Stomach smooth muscle (tissue), 2 donors: ENCODE measurements around the gene CACNA2D1.

Experiments
- H3K27ac ChIP-seq: one replicate; pipeline ENCODE4 v1.7.0; 2013; ENCODE audit warnings: mild to moderate bottlenecking, low read length, inconsistent platforms
- H3K27me3 ChIP-seq, 2 donors: one replicate each; pipeline ENCODE4 v1.7.0; 2013; ENCODE audit warnings: low read length in 2 of 2; ENCODE audit not compliant: insufficient read depth in 2 of 2, control insufficient read depth in 1 of 2
- H3K36me3 ChIP-seq, 2 donors: one replicate each; pipeline ENCODE4 v1.7.0; 2013; ENCODE audit warnings: low read length in 2 of 2; ENCODE audit not compliant: control insufficient read depth in 2 of 2, insufficient read depth in 2 of 2
- H3K4me1 ChIP-seq: one replicate; pipeline ENCODE4 v1.7.0; 2013; ENCODE audit warnings: low read length; ENCODE audit not compliant: control insufficient read depth, insufficient read depth
- H3K4me3 ChIP-seq, 2 donors: one replicate each; pipeline ENCODE4 v1.7.0; 2013; ENCODE audit warnings: low read length in 2 of 2
- H3K9ac ChIP-seq, 2 donors: one replicate each; pipeline ENCODE4 v1.7.0; 2013; ENCODE audit warnings: low read length in 2 of 2, mild to moderate bottlenecking in 1 of 2
- H3K9me3 ChIP-seq, 2 donors: one replicate each; pipeline ENCODE4 v1.7.0; 2013; ENCODE audit warnings: low read length in 2 of 2; ENCODE audit not compliant: control insufficient read depth in 2 of 2
- donor health status: healthy.
- donor health status: Pancreatic carcinoma.

CACNA2D1 gene

DNA sequence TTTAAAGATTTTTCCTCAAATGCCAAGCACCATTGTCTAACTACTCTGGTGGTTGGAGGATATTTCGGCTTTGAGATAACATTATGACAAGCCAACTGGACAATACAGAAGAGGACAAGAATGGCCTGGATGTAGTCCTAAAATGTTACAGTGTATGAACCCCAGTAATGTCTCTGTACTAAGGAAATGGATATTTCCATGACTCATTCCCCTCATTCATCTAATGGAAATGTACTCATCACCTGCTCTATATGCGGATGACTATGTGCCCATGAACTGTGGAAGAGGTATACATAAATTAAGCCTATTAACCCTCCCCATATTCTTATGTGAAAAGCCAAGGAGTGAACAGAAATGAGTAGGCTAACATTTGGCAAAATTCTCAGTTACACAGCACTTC lies 207.9 kb downstream of the CACNA2D1 start:
- Histone ChIP-seq H3K9me3 (no peaks in the 10 kb centered on the region), H3K27me3 (no peaks in the 10 kb centered on the region), H3K4me1 (no peaks in the 10 kb centered on the region), H3K9ac (no peak overlapping the region), H3K4me3 (no peak overlapping the region), H3K36me3 (no peaks in the 10 kb centered on the region), H3K27ac (no peak overlapping the region)

GRCh38 chr7:82234457-82235049 lies 209.0 kb downstream of the CACNA2D1 start:
- no peak overlapping the region for H3K9ac ChIP-seq
- no peaks in the 10 kb centered on the region for H3K36me3 ChIP-seq
- no peaks in the 10 kb centered on the region for H3K4me1 ChIP-seq
- H3K27me3 ChIP-seq = no peaks in the 10 kb centered on the region
- no peak overlapping the region for H3K4me3 ChIP-seq
- H3K27ac ChIP-seq = no peak overlapping the region
- no peaks in the 10 kb centered on the region for H3K9me3 ChIP-seq

DNA sequence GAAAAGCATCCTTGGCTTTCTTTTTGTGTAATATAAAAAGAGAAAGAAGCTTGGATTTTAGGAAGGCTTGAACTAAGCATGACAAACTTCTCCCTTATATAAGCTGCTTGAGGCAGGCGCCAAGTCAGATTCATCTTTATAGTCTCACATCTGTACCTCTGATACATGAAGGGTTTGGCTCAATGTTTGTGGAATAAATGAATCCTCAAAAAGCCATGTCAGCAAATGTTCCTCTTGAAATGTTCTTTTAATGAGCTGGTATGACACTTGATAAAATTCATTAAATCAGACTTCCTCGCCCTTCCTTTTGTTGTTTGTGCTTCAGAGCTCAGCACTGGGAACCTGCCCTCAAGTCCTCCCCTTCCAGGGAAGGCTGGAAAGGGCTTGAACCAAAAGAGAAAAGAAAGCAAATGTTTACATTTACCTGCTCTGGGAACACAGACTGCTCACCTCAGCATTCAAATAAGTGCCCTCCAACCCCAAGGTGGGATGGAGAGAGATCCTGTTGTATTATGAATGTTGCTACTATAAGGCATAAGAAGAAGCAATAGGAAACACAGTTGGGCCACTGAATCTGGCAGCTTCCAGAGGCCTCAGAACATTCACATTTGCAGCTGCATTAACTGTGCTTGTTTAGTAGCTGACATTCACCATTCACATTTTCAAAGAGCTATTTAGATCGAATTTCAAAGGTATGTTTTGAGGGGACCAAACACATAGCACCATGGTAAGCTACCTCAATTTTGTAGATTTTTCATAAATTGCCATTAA lies 212.6 kb downstream of the CACNA2D1 start:
- no peaks in the 10 kb centered on the region for H3K27me3 ChIP-seq
- H3K9ac ChIP-seq = no peak overlapping the region
- H3K4me3 ChIP-seq = no peak overlapping the region
- H3K36me3 ChIP-seq = no peaks in the 10 kb centered on the region
- no peaks in the 10 kb centered on the region for H3K9me3 ChIP-seq
- H3K27ac ChIP-seq = no peak overlapping the region
- no peaks in the 10 kb centered on the region for H3K4me1 ChIP-seq

- H3K27me3 ChIP-seq = no peaks in the 10 kb centered on the region
- H3K4me1 ChIP-seq = no peaks in the 10 kb centered on the region
- H3K9me3 ChIP-seq = no peaks in the 10 kb centered on the region
- H3K4me3 ChIP-seq = no peak overlapping the region
- H3K9ac ChIP-seq = no peak overlapping the region
- H3K36me3 ChIP-seq = no peaks in the 10 kb centered on the region
- H3K27ac ChIP-seq = no peak overlapping the region
Measured at GRCh38 chr7:82229164-82229563, 214.4 kb downstream of the CACNA2D1 start.

GRCh38 chr7:82226191-82226590 lies 217.4 kb downstream of the CACNA2D1 start:
- Histone ChIP-seq H3K27me3 (no peaks in the 10 kb centered on the region), H3K27ac (no peak overlapping the region), H3K9me3 (no peaks in the 10 kb centered on the region), H3K4me1 (no peaks in the 10 kb centered on the region), H3K4me3 (no peak overlapping the region), H3K36me3 (no peaks in the 10 kb centered on the region), H3K9ac (no peak overlapping the region)

- Histone ChIP-seq H3K36me3 (no peaks in the 10 kb centered on the region), H3K4me3 (no peak overlapping the region), H3K9me3 (no peaks in the 10 kb centered on the region), H3K9ac (no peak overlapping the region), H3K27ac (no peak overlapping the region), H3K27me3 (no peaks in the 10 kb centered on the region), H3K4me1 (no peaks in the 10 kb centered on the region)
Measured at GRCh38 chr7:82224529-82224928, 219.0 kb downstream of the CACNA2D1 start.

GRCh38 chr7:82223580-82223979 lies 220.0 kb downstream of the CACNA2D1 start:
- no peaks in the 10 kb centered on the region for H3K27me3 ChIP-seq
- no peak overlapping the region for H3K27ac ChIP-seq
- H3K9ac ChIP-seq = no peak overlapping the region
- H3K9me3 ChIP-seq = no peaks in the 10 kb centered on the region
- no peaks in the 10 kb centered on the region for H3K4me1 ChIP-seq
- no peaks in the 10 kb centered on the region for H3K36me3 ChIP-seq
- H3K4me3 ChIP-seq = no peak overlapping the region

DNA sequence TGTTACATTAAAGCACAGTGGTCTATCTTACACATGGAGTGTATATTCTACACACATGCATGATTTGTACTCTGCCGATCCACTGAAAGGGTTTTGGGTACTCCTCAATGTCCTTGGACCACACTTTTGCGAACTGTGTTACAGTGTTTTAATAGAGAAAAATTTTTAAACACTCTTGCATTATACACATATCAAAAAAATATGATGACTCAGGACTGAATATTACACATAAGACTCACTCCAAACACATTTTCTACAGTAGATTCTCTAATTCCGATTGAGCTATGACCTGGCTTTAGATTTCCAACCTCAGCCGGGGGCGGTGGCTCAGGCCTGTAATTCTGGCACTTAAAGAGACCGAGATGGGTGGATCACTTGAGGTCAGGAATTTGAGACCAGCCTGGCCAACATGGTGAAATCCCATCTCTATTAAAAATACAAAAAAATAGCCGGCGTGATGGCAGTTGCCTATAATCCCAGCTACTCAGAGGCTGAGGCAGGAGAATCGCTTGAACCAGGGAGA lies 222.4 kb downstream of the CACNA2D1 start:
- no peaks in the 10 kb centered on the region for H3K36me3 ChIP-seq
- H3K9ac ChIP-seq = no peak overlapping the region
- no peak overlapping the region for H3K27ac ChIP-seq
- no peak overlapping the region for H3K4me3 ChIP-seq
- H3K9me3 ChIP-seq = no peaks in the 10 kb centered on the region
- H3K4me1 ChIP-seq = no peaks in the 10 kb centered on the region
- no peaks in the 10 kb centered on the region for H3K27me3 ChIP-seq

- H3K36me3 ChIP-seq = no peaks in the 10 kb centered on the region
- no peak overlapping the region for H3K27ac ChIP-seq
- no peak overlapping the region for H3K4me3 ChIP-seq
- no peaks in the 10 kb centered on the region for H3K9me3 ChIP-seq
- H3K4me1 ChIP-seq = no peaks in the 10 kb centered on the region
- H3K9ac ChIP-seq = no peak overlapping the region
- no peaks in the 10 kb centered on the region for H3K27me3 ChIP-seq
Measured at GRCh38 chr7:82212466-82212865, 231.1 kb downstream of the CACNA2D1 start.

DNA sequence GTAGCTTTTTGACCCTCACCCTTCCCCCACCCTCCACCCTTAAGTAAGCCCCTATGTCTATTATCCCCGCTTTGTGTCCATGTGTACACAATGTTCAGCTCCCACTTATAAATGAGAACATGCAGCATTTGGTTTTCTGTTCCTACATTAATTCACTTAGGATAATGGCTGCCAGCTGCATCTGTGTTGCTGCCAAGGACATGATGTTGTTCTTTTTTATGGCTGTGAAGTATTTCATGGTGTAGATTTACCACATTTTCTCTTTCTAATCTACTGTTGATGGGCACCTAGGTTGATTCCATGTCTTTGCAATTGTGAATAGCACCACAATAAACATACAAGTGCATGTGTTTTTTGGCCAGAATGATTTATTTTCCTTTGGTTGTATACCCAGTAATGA lies 232.2 kb downstream of the CACNA2D1 start:
- Histone ChIP-seq H3K4me3 (no peak overlapping the region), H3K9ac (no peak overlapping the region), H3K36me3 (no peaks in the 10 kb centered on the region), H3K27ac (no peak overlapping the region), H3K27me3 (no peaks in the 10 kb centered on the region), H3K4me1 (no peaks in the 10 kb centered on the region), H3K9me3 (no peaks in the 10 kb centered on the region)
